GM18519 (cell line): Measurements from ENCODE around the gene SFXN4.
"Not testable (repeated sequence)": the region's sequence is repeated elsewhere in the genome, so short reads cannot be mapped to it uniquely, and the experiment has no call there.

Source experiments
- ATAC-seq: cut with Tn5 transposase; IDR thresholded peaks from one replicate; pipeline ENCODE4 v1.9.1; 2021; ENCODE audit warnings: mild to moderate bottlenecking, moderate library complexity; ENCODE audit not compliant: unreplicated experiment, low FRiP score

SFXN4 gene

DNA sequence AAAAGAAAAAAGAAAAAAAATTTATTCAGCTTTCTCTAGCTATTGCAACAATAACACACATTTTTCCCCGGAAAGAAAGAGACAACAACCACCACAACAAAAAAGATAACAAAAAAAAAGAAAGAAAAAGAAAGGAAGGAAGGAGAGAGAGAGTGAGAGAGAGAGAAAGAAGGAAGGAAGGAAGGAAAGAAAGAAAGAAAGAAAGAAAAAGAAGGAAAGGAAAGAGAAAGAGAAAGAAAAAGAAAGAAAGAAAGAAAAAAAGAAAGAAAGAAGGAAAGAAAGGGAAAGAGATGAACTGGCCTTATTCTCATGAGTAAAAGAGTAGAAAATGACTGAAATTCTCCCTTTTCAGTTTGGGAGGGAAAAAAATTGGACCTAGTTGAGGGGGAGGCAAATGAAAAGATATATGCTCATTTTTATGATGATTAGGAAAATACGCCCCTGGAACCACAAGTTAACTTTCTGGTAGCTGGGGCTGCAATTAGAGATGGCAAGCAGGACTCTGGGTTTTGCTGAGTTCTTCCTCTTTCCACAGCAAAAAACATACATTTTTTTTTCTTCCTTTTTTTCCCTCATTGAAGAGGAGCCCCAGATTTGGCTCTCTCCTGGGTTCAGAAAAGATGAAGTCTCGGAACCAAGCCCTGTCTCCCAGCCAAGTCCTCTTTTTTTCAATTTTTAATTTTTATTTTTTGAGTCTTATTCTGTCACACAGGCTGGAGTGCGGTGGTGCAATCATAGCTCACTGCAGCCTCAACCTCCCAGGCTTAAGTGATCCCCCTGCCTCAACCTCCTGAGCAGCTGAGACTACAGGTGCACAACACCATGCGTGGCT lies 25.7 kb upstream of the SFXN4 start:
- ATAC-seq, result no peak

DNA sequence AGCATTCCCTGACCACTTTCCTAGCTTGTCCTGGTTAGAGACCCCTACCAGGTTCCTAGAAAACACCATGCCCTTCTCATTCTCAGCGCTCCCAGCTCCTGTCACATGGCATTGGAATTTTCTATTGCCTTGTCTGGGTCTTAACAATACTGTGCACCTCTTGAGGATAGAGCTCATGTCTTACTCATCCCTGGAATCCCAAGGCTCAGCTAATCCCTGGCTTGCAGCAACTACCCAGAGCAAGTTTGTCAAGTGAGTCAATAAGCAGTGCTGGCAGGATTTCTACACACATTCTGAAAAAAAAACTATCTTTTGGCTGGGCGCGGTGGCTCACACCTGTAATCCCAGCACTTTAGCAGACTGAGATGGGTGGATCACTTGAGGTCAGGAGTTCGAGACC lies 24.8 kb upstream of the SFXN4 start:
- no peak for ATAC-seq

DNA sequence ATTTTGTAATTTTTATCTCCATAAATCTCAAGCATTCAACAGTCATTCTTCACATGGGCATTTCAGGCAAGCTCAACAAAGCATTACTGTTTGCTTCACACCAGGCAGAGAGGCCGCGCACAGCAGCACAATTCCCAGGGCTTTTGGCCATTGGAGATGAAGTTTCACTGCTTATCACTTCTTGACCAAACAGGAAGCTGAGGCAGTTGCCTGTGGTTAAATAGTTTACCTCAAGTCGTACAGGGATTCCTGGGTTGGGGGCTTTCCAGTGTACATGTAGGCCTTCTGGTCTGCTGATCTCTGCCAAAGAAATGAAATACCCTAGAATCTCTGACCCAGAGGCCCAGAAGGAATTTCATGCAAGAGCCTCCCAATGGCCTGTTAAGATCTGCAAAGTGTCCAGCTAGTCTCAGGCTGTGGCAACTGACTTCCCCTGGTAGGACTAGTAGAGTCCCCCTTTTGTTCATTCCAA lies 24.3 kb upstream of the SFXN4 start:
- no peak for ATAC-seq

DNA sequence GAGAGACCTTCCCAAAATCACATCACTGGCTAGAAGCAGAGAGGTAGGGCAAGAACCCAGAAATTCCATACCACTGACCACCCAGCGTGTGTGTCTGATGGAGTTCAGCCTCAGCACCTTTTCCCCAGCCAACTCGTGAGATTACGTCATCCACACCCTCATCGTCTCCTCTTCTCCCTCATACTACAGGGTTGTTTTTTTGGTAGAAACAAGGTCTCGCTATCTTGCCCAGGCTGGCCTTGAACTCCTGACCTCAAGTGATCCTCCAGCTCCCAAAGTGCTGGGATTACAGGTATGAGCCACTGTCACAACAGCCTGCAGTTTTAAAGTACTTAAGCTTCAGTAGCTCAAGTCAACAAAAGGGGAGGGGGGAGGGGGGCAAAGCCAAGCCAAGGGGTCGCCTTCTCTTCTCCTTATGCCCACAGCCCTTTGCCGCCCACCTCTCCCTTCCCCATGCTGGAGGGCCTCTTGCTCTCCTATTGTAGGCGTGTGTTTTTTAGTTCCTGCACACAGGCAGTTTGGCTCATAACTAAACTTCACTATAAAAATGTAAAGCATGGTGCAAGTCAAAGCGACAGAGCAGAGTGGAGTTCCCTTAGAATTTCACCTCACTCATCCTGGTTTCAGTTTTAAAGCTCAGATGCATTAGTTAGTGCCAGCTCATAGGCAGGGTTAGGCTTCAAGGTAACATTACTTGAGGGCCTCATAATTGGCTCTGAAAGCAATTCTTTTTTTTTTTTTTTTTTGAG lies 18.3 kb upstream of the SFXN4 start:
- no peak for ATAC-seq

DNA sequence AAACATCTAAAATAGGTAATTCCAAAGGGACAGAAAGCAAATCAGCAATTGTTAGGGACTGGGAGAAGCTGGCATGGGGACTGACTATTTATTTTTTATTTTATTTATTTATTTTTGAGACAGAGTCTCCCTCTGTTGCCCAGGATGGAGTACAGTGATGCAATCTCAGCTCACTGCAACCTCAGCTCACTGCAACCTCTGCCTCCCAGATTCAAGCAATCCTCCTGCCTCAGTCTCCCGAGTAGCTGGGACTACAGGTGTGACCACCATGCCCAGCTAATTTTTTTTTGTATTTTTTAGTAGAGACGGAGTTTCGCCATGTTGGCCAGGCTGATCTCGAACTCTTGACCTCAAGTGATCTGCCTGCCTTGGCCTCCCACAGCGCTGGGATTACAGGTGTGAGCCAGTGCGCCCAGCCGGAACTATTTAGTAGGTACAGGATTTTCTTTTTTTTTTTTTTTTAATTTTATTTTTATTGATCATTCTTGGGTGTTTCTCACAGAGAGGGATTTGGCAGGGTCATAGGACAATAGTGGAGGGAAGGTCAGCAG lies 15.4 kb upstream of the SFXN4 start:
- not testable (repeated sequence) for ATAC-seq

DNA sequence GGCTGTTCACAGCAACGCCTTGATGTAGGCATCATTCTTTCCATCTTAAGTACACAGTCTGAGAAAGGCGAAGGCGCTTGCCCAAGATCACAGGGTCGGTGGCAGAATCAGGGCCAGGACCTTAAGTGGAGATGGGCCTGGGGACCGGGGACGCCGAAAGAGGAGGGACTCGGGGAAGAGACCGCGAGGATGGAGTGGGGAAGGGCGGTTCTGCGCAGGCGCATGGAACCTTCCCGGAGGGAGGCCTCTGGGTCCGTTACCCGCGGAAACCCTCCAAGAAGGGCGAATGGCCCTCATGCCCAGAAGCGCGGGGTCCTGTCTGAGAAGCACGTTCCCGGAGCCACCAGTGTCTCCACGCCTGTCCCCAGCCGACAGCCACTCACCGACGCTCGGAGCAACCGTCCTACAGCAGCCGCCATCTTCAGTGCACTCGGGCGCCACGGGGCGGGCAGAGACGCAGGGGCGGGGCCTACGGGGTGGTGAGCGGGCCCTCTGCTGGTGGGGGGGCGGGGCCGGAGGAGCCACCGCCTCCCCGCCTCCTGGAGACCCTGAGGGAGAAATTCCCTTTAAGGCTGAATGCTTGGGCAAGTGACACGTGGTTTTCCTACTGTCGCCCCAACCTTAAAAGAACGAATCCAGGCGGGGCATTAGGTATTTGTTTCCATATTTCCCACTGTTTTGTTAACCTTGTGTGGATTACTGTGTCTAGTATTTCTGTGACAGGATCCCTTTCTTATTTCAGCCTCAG lies 13.0 kb upstream of the SFXN4 start, which contains the start of gene PRDX3:
PRDX3 (minus strand) TSS at position 441 of the 748 bp plus-strand sequence; CDS start at position 419, 22 bp downstream.
- ATAC-seq, result peak; percentile 61

DNA sequence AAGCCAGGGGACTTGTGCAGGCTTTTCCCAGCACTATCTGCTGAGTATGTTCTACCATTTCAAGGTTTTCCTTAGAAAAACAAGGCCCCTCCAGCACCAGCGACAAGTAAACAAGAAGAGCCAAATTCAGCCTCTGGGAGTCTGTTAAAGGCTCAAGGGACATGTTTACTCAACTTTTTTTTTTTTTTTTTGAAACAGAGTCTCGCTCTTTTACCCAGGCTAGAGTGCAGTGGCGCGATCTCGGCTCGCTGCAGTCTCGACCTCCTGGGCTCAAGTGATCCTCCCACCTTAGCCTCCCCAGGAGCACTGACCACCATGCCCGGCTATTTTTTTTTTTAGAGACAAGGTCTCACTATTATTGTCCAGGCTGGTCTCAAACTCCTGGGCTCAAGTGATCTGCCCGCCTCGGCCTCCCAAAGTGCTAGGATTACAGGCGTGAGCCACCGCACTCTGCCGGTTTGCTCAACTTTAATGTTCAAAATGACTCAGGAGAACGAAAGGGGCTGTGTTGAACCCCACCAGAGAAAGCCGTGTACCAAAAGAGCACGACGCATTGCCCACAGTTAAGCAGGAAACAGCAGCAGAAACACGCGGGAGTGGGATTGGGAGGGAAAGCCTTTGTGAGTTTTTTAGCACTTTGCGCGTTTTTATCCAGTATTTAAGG lies 12.3 kb upstream of the SFXN4 start:
- ATAC-seq, result no peak

DNA sequence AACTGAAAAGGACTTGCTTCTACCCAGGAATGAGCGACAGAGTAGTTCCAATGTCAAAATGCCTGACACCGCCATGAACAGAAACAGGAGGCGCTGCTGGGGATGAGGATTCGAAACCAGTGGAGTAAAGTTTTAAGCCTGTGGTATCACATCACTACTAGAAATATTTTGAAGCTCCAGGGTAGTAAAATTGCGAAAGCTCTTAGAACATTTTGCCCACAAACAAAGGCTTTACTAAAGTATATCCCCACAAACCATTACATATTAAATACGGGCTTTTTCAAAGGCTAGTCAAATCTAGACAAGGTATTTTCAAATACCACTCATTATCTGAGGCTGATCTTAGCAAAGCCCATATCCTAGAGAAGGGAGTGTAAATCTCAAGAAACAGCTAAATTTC lies 10.7 kb upstream of the SFXN4 start:
- no peak for ATAC-seq

DNA sequence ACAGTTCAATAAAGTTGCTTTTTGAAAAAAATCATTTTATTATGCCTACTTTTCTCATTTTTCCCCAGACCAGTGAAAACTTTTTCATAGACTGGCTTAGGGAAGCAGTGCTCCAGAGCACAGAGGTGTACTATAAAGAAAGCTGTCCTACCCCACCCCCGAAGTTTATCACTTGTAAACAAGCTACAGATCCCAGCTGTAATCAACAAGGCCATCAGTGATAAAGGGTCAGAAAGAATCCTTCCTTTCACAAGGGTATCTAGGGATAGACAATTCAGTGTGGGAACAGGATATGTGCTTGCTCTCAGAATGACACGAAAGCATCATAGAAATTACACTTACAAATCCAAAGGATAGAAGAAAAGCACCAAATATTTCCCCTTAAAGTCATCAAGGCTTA lies 8.6 kb upstream of the SFXN4 start:
- ATAC-seq, result no peak

DNA sequence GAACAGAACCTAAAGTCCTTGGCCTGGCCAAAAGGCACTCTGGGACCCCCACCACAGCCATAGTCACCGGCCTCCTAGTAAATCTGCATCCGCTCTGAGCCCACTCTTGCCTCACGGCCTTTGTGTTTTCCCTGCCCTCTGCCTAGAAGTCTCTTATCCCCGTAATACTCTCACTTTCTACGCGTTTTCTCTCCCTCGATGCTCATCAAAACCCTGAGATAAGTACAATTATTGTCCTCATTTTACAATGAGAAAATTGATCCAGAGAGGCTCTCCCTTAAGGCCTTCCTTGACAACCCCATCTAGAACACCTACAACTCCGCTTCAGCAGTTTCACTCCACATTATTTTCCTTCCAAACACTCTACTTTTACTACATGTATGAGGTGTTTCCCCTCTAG lies 1.5 kb upstream of the SFXN4 start:
- no peak for ATAC-seq

DNA sequence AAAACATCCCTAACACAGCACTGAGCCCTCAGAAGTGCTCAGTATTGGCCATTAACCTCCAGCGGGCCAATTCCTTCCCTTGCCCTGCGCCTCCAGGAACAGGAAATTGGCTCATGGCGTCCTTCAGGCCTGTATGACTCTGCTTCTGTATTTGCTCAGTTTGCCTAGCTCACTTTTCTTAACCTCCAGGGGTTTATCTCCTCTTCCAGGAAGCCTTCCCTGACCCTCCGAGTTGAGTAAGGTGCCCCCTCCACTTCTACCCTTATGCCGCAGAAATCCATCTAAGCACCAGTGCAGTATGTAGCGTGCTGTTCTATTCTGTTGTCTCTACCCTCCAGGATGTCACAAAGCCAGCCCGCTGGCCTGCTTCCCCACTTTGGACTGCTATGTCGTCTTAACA lies 1.1 kb upstream of the SFXN4 start:
- ATAC-seq, result no peak

DNA sequence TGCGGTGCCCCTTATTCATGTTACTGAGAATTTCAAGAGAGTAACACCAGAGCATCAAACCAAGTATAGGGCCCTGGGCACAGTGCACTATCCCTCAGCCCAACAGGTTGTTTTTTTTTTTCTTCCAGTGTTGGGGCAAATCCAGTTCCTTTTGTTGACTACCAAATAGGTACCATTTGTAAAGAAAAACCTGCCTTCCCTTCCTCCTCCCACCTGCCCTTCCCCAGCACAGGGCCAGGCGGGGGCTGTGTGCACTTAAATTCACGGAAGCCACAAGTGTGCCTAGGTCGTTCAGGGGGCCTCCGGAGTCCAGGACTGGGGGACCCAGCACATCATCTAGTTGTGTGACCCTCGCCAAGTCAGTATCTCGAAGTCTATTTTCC lies 595 bp upstream of the SFXN4 start:
- ATAC-seq, result no peak

DNA sequence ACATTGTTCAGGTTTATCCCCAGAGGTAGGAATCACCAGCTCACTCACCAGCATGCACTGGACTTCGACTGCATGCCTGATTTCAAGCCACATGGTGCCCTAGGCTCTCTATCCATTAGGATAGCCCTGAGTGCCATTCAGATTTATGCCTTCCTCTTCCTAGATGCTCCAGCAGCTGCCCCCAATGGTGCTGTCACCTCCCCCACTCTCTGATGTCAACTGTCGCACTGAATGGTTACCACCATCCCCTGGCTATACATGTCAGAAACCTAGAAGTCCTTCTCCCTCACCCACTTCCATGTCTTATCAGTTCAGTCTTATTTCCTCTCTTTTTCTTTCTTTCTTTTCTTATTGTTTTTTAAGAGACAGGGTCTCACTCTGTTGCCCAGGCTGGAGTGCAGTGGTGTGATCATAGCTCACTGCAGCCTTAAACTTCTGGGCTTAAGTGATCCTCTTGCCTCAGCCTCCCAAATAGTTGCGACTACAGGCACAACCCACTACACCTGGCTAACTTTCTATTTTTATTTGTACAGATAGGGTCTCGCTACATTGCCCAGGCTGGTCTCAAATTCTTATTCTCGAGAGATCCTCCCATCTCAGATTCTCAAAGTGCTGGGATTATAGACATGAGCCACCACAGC lies 2.9 kb downstream of the SFXN4 start:
- no peak for ATAC-seq

DNA sequence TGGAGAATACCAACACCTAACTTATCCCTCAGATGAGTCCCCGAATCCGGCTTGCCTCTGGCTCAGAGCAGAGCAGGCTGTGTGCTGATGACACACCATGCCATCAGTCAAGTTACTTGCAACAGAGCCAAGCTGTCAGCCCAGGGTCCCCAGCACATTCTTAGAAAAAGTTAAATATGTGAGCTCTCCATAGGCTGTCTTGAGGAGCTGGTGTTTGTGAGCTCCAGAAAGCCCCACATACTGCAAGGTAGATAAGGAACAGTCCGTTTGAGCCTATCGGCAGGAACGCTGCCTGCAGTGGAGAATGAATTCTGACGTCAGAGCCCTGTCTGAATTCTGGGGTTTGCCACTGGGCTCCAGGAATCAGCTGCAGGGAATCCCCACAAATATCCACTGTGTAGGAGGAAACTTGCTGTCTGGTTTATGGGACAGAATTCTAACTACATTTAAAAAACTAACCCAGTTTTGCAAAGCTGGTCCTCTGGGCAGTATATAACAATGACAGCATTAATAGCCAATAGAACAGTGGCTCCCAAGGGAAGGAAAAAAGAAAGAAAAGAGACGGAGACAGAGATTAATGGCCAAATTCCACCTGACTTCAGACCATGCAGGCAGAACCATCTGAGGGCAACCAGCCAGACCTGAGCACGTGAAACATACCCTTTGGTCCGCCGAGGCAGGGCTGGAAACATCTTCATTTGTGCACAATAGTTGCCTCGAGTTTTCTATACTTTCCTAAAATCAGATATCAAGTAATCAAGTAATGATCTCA lies 3.6 kb downstream of the SFXN4 start:
- ATAC-seq, result no peak

DNA sequence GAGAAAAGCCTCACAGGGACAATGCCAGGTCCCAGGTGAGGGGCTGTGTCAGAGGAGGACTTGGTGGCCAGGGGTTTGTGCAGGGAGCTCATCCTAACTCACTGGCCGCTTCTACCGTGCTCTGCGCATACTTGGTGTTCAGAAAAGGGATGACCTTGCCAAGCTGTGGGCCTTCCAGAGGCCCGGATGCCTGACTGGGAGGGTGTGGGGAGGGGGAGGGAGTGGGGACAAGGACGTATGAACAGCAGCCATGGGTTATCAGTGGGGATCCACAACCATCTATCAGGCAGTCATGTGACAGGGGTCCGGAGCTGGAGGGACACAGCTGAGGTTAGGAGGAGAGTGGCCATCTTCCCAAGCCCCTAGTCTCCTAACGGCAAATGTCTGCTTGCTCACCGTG lies 6.2 kb downstream of the SFXN4 start:
- no peak for ATAC-seq

DNA sequence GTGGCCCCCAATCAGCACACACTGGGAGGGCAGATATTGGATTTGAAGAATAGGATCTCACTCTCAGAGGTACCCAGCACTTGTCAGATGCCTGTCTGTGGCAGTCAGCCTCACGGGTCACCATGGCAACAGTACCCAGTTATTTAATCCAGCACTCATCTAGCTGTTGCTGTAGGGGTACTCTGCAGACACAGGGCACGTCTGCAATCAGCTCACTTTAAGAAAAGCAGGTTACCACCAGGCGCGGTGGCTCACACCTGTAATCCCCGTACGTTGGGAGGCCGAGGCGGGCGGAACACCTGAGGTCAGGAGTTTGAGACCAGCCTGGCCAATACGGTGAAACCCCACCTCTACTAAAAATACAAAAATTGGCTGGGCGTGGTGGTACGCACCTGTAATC lies 11.9 kb downstream of the SFXN4 start:
- ATAC-seq, result no peak

DNA sequence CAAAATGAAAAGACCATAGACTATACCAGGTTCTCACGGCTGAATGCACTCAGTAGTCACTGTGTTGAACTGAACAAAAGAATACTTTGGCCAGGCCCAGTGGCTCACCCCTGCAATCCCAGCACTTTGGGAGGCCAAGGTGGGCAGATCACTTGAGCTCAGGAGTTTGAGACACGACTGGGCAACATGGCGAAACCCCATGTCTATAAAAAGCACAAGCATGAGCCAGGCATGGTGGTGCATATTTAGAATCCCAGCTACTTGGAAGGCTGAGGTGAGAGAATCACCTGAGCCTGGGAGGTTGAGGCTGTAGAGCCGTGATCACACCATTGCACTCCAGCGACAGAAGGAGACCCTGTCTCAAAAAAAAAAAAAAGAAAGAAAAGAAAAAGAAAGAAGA lies 12.5 kb downstream of the SFXN4 start:
- ATAC-seq, result no peak

DNA sequence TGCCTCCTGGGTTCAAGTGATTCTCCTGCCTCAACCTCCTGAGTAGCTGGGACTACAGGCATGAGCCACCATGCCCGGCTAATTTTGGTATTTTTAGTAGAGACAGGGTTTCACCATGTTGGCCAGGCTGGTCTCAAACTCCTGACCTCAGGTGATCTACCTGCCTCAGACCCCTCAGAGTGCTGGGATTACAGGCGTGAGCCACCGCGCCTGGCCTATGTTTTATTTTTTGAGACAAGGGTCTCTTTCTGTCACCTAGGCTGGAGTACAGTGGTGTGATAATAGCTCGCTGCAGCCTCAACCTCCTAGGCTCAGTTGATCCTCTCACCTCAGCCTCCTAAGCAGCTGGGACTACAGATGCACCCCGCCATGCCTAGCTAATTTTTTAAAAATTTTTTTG lies 13.9 kb downstream of the SFXN4 start:
- not testable (repeated sequence) for ATAC-seq

DNA sequence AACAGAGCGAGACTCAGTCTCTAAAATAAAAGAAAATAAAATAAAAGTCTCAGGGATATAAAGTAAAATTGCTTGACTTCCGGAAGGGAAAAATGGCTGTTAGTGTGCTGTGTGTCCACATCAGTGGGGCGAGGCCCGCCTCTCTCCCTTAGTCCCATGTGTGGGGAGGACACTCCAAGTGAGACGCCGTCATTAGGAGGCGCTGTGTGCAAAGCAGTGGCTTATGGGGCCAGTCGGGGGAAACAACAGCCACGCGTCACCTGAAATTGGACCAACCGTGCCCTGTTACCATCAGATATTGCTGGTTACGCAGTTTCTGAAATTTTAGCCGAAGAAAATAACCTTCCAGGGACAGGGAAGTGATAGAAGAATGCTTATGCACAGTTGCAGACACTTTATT lies 15.8 kb downstream of the SFXN4 start:
- ATAC-seq, result no peak
